SK-N-MC (cell line): ENCODE results near the gene MIPOL1.
"Not testable (repeated sequence)": the region's sequence is repeated elsewhere in the genome, so short reads cannot be mapped to it uniquely, and the experiment has no call there.

Experiments
- DNase-seq: peaks from one replicate; pipeline ENCODE4 v3.0.0-alpha.2; 2011; ENCODE audit warnings: low read depth, low spot score
- H3K27ac ChIP-seq: fragments of 200-600 bp; sonication (generic); 2 replicates; pipeline ENCODE4 v1.5.1; 2016; ENCODE audit warnings: mixed run types
- H3K36me3 ChIP-seq: fragments of 200-600 bp; sonication (generic); 2 replicates; pipeline ENCODE4 v1.6.1; 2017; ENCODE audit warnings: antibody characterized with exemption, low read length, mixed read lengths; ENCODE audit not compliant: insufficient read depth
- H3K4me3 ChIP-seq: fragments of 200-600 bp; sonication (generic); 2 replicates; pipeline ENCODE4 v1.5.1; 2016
- H3K9ac ChIP-seq: fragments of 200-600 bp; sonication (generic); 2 replicates; pipeline ENCODE4 v1.8.0; 2017; ENCODE audit warnings: mixed run types, mixed read lengths; ENCODE audit not compliant: insufficient read length
- H3K9me3 ChIP-seq: fragments of 200-600 bp; sonication (generic); 2 replicates; pipeline ENCODE4 v1.6.1; 2017; ENCODE audit warnings: low read depth, mild to moderate bottlenecking, antibody characterized with exemption, low read length, moderate library complexity, mixed read lengths
- EZH2 ChIP-seq: fragments of 200-600 bp; sonication (generic); IDR thresholded peaks from one replicate; pipeline ENCODE4 v1.6.1; 2017; ENCODE audit warnings: antibody characterized with exemption
- FOXP2 ChIP-seq: optimal IDR thresholded peaks from 2 replicates; pipeline ENCODE3; 2011; ENCODE audit warnings: mild to moderate bottlenecking, moderate library complexity; ENCODE audit not compliant: insufficient read depth; ENCODE audit errors: extremely low read length, control extremely low read depth
- POLR2AphosphoS5 ChIP-seq: IDR thresholded peaks from 2 replicates; pipeline ENCODE4 v1.6.1; 2012; ENCODE audit warnings: mild to moderate bottlenecking, low read depth, low read length, borderline replicate concordance

MIPOL1 gene

GRCh38 chr14:37275963-37276362, 78.2 kb downstream of the MIPOL1 start:
- no peak for TF ChIP-seq EZH2
- no peak for TF ChIP-seq FOXP2
- TF ChIP-seq POLR2AphosphoS5, result no peak
- Histone ChIP-seq H3K36me3 (no peaks in the 10 kb centered on the region; the same call in 1 of the 2 replicates), H3K9me3 (no peaks in the 10 kb centered on the region), H3K4me3 (no peak overlapping the region), H3K27ac (0 out of 2 replicates have a peak overlapping the region, but pooled peaks have one; percentile 16), H3K9ac (no peak overlapping the region)
- no peak for DNase-seq

- Histone ChIP-seq H3K4me3 (no peak overlapping the region), H3K9ac (no peak overlapping the region), H3K9me3 (no peaks in the 10 kb centered on the region), H3K27ac (no peak overlapping the region), H3K36me3 (no peaks in the 10 kb centered on the region; the same call in none of the 2 replicates)
- TF ChIP-seq POLR2AphosphoS5 (no peak), EZH2 (no peak), FOXP2 (no peak)
- no peak for DNase-seq
Observed at GRCh38 chr14:37278636-37279538, 81.2 kb downstream of the MIPOL1 start.

- Histone ChIP-seq H3K9ac (no peak overlapping the region), H3K4me3 (no peak overlapping the region), H3K9me3 (no peaks in the 10 kb centered on the region), H3K27ac (no peak overlapping the region), H3K36me3 (no peaks in the 10 kb centered on the region; the same call in 1 of the 2 replicates)
- no peak for TF ChIP-seq POLR2AphosphoS5
- no peak for TF ChIP-seq FOXP2
- TF ChIP-seq EZH2, result no peak
- no peak for DNase-seq
Observed at GRCh38 chr14:37279818-37280217, 82.1 kb downstream of the MIPOL1 start.

GRCh38 chr14:37284760-37285159, 87.0 kb downstream of the MIPOL1 start:
- H3K9ac ChIP-seq, result no peak overlapping the region
- H3K27ac ChIP-seq, result no peak overlapping the region
- TF ChIP-seq POLR2AphosphoS5, result no peak
- TF ChIP-seq FOXP2, result no peak
- TF ChIP-seq EZH2, result no peak
- H3K36me3 ChIP-seq, result peaks cover 12% of the 10 kb centered on the region
- DNase-seq, result no peak
- no peaks in the 10 kb centered on the region for H3K9me3 ChIP-seq
- H3K4me3 ChIP-seq, result no peak overlapping the region

GRCh38 chr14:37285220-37285619, 87.5 kb downstream of the MIPOL1 start:
- Histone ChIP-seq H3K27ac (no peak overlapping the region), H3K9me3 (no peaks in the 10 kb centered on the region), H3K9ac (no peak overlapping the region), H3K4me3 (no peak overlapping the region), H3K36me3 (peaks cover 17% of the 10 kb centered on the region)
- no peak for TF ChIP-seq POLR2AphosphoS5
- no peak for TF ChIP-seq EZH2
- TF ChIP-seq FOXP2, result no peak
- DNase-seq, result no peak

GRCh38 chr14:37289688-37290087, 92.0 kb downstream of the MIPOL1 start:
- no peak overlapping the region for H3K4me3 ChIP-seq
- H3K9ac ChIP-seq, result no peak overlapping the region
- H3K27ac ChIP-seq, result no peak overlapping the region
- peaks cover 39% of the 10 kb centered on the region for H3K36me3 ChIP-seq
- no peak for TF ChIP-seq FOXP2
- TF ChIP-seq POLR2AphosphoS5, result no peak
- TF ChIP-seq EZH2, result no peak
- DNase-seq, result no peak
- no peaks in the 10 kb centered on the region for H3K9me3 ChIP-seq

- not testable (repeated sequence) for H3K27ac ChIP-seq, H3K9ac ChIP-seq, DNase-seq, H3K4me3 ChIP-seq, H3K9me3 ChIP-seq
- peaks cover 22% of the 10 kb centered on the region for H3K36me3 ChIP-seq
Observed at GRCh38 chr14:37295262-37295661, 97.5 kb downstream of the MIPOL1 start.

- TF ChIP-seq POLR2AphosphoS5 (no peak), FOXP2 (no peak), EZH2 (no peak)
- Histone ChIP-seq H3K36me3 (no peaks in the 10 kb centered on the region; the same call in 1 of the 2 replicates), H3K4me3 (no peak overlapping the region), H3K9me3 (no peaks in the 10 kb centered on the region), H3K9ac (no peak overlapping the region), H3K27ac (no peak overlapping the region)
- DNase-seq, result no peak
Observed at GRCh38 chr14:37311252-37311651, 113.5 kb downstream of the MIPOL1 start.

GRCh38 chr14:37318938-37319337, 121.2 kb downstream of the MIPOL1 start:
- TF ChIP-seq EZH2 (no peak), FOXP2 (no peak), POLR2AphosphoS5 (no peak)
- no peaks in the 10 kb centered on the region for H3K36me3 ChIP-seq
- no peak overlapping the region for H3K4me3 ChIP-seq
- no peak overlapping the region for H3K9ac ChIP-seq
- no peaks in the 10 kb centered on the region for H3K9me3 ChIP-seq
- no peak overlapping the region for H3K27ac ChIP-seq
- DNase-seq, result no peak
